ENCODE results near the gene ACOX2. TPM values are rescaled to one million over a fixed set of nuclear protein-coding genes. Genes with fewer than 3 reads are reported as not detected.

ACOX2 gene
- total RNA-seq, 1 donor from 2014 or later, result 7.6 TPM

DNA sequence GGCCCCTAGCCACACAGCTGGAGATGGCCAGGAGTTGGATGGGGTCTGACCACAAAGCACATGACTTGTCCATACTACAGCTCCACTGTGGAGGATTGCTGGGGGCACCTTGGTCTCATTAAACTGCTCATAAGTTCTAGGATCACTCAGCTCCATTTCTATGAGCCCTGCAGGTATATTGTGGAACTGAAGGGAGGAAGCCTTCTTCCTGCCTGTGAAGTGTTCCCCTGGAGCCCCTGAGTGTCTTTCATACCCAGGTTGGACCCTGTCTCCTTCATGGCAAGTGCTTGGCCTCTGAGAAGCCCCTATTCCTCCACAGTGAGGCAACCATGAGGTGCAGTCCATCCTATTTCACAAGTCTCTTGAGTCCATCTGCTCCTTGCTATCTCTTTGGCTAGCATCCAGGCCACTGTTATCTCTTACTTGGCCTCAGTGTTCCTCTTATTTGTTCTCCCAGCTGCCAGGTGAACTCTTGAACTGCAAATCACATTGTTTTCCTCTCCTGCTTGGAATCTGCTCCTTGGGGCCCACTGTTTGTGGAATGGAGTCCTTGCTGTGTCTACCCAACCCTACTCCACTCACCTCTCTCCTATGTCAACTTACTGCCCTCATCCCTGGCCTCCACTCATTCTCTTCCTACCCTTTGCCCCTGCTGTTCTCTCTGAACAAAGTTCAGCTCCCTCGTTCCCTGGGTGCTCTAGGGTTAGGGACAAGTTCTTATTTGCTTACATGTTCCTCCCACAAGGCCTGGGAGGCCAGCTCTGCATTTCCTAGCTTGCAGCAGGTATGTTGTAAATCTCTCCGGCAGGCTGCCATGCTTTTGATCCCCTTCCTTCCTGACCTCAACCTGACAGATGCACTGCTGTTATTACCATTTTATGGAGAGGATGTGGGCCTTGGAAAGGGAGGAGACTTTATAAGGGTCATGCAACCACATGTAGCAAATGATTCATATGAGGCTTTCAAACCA lies 1.2 kb downstream of the ACOX2 start:
- Mint-ChIP-seq H3K4me1 (peaks cover 31% of the 10 kb centered on the region), H3K27ac (peak overlapping the region; percentile 21), H3K36me3 (no peaks in the 10 kb centered on the region), H3K4me3 (no peak overlapping the region), H3K27me3 (ENCODE audit: insufficient read depth, low read depth) (no peaks in the 10 kb centered on the region), H3K9me3 (peaks cover 2% of the 10 kb centered on the region)
- Histone ChIP-seq H3K4me3 (no peak overlapping the region), H3K4me1 (peaks cover 11% of the 10 kb centered on the region), H3F3A (ENCODE audit: low read depth) (no peaks in the 10 kb centered on the region), H3K36me3 (no peaks in the 10 kb centered on the region), H3K9me3 (ENCODE audit: low read depth) (no peaks in the 10 kb centered on the region), H2AFZ (replicated peaks) (no peak overlapping the region), H3K9ac (no peak overlapping the region), H3K27ac (no peak overlapping the region), H4K20me1 (ENCODE audit: low read depth) (no peaks in the 10 kb centered on the region), H3K79me2 (ENCODE audit: low read depth) (no peaks in the 10 kb centered on the region), H3K27me3 (no peaks in the 10 kb centered on the region), H3K4me2 (no peak overlapping the region)
- no peak for DNase-seq (ENCODE audit: low spot score)
- TF ChIP-seq EZH2 (IDR thresholded peaks at IDR 0.05) (no peak), EZH2phosphoT487 (IDR thresholded peaks at IDR 0.05) (no peak)
- TF ChIP-seq, protein P1, sequence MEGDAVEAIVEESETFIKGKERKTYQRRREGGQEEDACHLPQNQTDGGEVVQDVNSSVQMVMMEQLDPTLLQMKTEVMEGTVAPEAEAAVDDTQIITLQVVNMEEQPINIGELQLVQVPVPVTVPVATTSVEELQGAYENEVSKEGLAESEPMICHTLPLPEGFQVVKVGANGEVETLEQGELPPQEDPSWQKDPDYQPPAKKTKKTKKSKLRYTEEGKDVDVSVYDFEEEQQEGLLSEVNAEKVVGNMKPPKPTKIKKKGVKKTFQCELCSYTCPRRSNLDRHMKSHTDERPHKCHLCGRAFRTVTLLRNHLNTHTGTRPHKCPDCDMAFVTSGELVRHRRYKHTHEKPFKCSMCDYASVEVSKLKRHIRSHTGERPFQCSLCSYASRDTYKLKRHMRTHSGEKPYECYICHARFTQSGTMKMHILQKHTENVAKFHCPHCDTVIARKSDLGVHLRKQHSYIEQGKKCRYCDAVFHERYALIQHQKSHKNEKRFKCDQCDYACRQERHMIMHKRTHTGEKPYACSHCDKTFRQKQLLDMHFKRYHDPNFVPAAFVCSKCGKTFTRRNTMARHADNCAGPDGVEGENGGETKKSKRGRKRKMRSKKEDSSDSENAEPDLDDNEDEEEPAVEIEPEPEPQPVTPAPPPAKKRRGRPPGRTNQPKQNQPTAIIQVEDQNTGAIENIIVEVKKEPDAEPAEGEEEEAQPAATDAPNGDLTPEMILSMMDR (IDR thresholded peaks at IDR 0.05), result no peak

DNA sequence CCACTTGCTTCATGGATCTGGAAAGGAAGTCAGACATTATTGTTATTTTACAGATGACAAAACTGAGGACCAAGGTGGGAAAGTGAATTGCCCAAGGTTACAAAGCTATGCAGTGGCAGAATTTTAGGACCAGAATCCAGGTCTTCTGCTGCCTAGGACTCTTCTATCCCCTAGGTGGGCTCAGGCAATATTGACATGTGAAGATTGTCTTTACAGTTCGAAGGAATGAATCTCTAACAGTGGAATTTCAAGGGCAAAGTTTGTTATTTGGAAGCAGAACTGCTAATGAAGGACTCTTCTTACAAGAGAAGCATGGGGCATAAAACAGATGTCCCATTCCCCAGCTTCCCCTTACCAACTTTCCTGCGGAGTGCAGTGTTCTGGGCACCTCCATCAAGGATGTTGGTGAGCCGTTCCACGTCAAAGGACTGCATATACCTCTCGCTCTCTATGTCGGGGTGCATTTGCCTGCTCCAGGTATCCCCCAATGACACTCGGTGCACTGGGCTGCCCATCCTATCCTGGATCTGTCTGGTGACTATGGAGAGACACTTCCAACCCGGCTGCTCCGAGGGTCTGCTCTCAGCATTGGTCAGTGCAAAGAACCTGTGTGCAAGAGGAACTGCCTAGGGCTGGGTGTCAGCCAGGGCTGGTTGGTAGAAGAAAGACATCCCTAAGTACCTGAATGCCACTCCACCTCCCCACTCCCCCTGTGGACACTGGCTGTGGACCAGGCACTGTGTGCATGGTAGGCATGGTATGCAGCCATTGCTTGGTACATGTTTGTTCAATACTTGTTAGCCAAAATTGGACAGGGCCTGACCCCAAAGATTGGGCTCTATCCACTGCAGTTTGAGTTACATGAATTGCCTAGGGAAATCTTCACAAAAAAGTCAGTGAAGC lies 2.1 kb downstream of the ACOX2 start:
- TF ChIP-seq, protein P1 (IDR thresholded peaks at IDR 0.05), result no peak
- TF ChIP-seq EZH2phosphoT487 (IDR thresholded peaks at IDR 0.05) (no peak), EZH2 (IDR thresholded peaks at IDR 0.05) (no peak)
- Histone ChIP-seq H4K20me1 (ENCODE audit: low read depth) (no peaks in the 10 kb centered on the region), H3K27ac (no peak overlapping the region), H3K79me2 (ENCODE audit: low read depth) (no peaks in the 10 kb centered on the region), H3F3A (ENCODE audit: low read depth) (no peaks in the 10 kb centered on the region), H3K4me2 (no peak overlapping the region), H3K4me3 (no peak overlapping the region), H3K9ac (no peak overlapping the region), H3K9me3 (ENCODE audit: low read depth) (no peaks in the 10 kb centered on the region), H3K27me3 (no peaks in the 10 kb centered on the region), H3K4me1 (peaks cover 11% of the 10 kb centered on the region), H3K36me3 (no peaks in the 10 kb centered on the region), H2AFZ (replicated peaks) (no peak overlapping the region)
- Mint-ChIP-seq H3K36me3 (no peaks in the 10 kb centered on the region), H3K4me1 (peaks cover 35% of the 10 kb centered on the region), H3K27me3 (ENCODE audit: insufficient read depth, low read depth) (no peaks in the 10 kb centered on the region), H3K9me3 (peaks cover 2% of the 10 kb centered on the region), H3K4me3 (no peak overlapping the region), H3K27ac (no peak overlapping the region)
- DNase-seq (ENCODE audit: low spot score), result no peak

DNA sequence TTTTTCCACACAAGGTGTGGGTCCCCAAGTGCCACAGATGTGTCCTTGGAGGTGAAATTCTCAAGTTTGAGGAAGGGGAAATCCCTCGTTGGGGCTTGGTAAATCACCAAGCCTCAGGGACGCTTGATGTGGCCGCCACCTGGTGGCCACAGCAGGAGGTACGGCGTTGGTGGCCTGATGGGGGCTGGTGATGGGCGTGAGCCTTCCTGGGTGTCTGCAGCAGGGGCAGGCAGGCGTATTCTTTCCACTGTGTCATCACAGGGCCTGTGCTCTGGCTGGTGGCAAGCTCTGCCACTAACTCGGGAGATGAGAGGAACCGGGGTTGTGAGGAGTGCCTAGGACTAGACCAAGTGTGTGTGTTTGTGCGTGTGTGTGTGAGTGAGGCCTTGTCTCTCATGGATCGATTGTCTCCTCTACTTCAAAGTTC lies 4.2 kb downstream of the ACOX2 start:
- Mint-ChIP-seq H3K36me3 (no peaks in the 10 kb centered on the region), H3K9me3 (peaks cover 2% of the 10 kb centered on the region), H3K4me3 (no peak overlapping the region), H3K4me1 (peaks cover 42% of the 10 kb centered on the region), H3K27me3 (ENCODE audit: insufficient read depth, low read depth) (no peaks in the 10 kb centered on the region), H3K27ac (peak overlapping the region; percentile 67)
- H3F3A ChIP-seq (ENCODE audit: low read depth), result no peaks in the 10 kb centered on the region
- no peaks in the 10 kb centered on the region for H3K36me3 ChIP-seq
- H3K9me3 ChIP-seq (ENCODE audit: low read depth), result no peaks in the 10 kb centered on the region
- TF ChIP-seq EZH2phosphoT487 (IDR thresholded peaks at IDR 0.05), result no peak
- TF ChIP-seq EZH2 (IDR thresholded peaks at IDR 0.05), result no peak
- TF ChIP-seq, protein P1 (IDR thresholded peaks at IDR 0.05), result peak; percentile 84
- H3K79me2 ChIP-seq (ENCODE audit: low read depth), result no peaks in the 10 kb centered on the region
- H3K9ac ChIP-seq, result no peak overlapping the region
- no peak overlapping the region for H3K4me2 ChIP-seq
- H3K27me3 ChIP-seq, result no peaks in the 10 kb centered on the region
- H3K27ac ChIP-seq, result no peak overlapping the region
- H3K4me3 ChIP-seq, result no peak overlapping the region
- no peaks in the 10 kb centered on the region for H4K20me1 ChIP-seq (ENCODE audit: low read depth)
- H2AFZ ChIP-seq (replicated peaks), result no peak overlapping the region
- peaks cover 11% of the 10 kb centered on the region for H3K4me1 ChIP-seq
- DNase-seq (ENCODE audit: low spot score), result peak; percentile 80
